ENCODE measurements around the gene KRT78.

DNA sequence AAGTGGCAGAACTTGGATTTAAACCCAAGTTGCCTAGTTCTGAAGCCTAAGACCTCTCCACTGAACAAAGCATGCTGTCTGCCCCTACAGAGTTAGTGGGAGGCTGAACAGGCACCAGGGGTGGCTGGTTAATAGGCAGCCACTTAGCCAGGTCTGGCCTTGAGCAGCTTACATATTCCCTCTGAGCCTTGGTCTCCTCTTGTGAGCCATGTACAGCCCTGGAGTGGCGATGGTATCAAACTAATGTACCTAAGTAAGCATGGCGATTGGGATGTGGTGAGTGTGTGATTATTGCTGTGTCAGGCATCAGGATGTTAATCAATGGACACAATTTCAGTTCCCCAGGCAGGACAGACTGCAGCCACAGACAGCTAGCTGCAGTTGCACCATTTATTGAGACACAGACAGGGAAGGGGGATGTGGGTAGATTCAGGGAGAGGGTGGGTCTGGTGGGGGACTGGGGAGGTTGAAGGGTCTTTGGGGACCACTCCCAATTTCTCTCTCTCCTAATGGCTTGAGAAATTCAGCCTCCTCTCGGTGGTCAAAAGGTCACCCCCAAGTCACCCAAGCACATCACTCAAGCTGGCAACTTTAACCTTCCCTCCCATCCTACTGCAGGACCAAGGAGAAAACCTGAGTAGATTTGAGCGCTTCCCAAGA lies 27.6 kb downstream of the KRT78 start:
- TF ChIP-seq FOXK2 (IDR thresholded peaks at IDR 0.05) = no peak
- TF ChIP-seq FOXA1 (IDR thresholded peaks at IDR 0.05) = no peak
- no peak for TF ChIP-seq ELF4 (IDR thresholded peaks at IDR 0.05)
- TF ChIP-seq SP1 (IDR thresholded peaks at IDR 0.05) = no peak
- TF ChIP-seq, protein P1, sequence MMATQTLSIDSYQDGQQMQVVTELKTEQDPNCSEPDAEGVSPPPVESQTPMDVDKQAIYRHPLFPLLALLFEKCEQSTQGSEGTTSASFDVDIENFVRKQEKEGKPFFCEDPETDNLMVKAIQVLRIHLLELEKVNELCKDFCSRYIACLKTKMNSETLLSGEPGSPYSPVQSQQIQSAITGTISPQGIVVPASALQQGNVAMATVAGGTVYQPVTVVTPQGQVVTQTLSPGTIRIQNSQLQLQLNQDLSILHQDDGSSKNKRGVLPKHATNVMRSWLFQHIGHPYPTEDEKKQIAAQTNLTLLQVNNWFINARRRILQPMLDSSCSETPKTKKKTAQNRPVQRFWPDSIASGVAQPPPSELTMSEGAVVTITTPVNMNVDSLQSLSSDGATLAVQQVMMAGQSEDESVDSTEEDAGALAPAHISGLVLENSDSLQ (IDR thresholded peaks at IDR 0.05) = no peak
- TF ChIP-seq SUZ12 (IDR thresholded peaks at IDR 0.05) = no peak
- TF ChIP-seq ARNT (IDR thresholded peaks at IDR 0.05) = no peak
- no peak for TF ChIP-seq FOXM1 (IDR thresholded peaks at IDR 0.05; ENCODE audit: borderline replicate concordance)
- TF ChIP-seq NFRKB (IDR thresholded peaks at IDR 0.05) = no peak
- TF ChIP-seq L3MBTL2 (conservative IDR thresholded peaks at IDR 0.05) = no peak
- no peak for TF ChIP-seq HDGF (IDR thresholded peaks at IDR 0.05; ENCODE audit: borderline replicate concordance)
- TF ChIP-seq BHLHE40 (IDR thresholded peaks at IDR 0.05; ENCODE audit: borderline replicate concordance) = no peak
- TF ChIP-seq LEF1 (IDR thresholded peaks at IDR 0.05; ENCODE audit: borderline replicate concordance) = no peak
- TF ChIP-seq CTBP1 (IDR thresholded peaks at IDR 0.05; ENCODE audit: borderline replicate concordance) = no peak
